ENCODE measurements around the gene GALR3.
A peak's percentile ranks its signal among the peaks of the same experiment; 100 is the strongest.

Gene GALR3

DNA sequence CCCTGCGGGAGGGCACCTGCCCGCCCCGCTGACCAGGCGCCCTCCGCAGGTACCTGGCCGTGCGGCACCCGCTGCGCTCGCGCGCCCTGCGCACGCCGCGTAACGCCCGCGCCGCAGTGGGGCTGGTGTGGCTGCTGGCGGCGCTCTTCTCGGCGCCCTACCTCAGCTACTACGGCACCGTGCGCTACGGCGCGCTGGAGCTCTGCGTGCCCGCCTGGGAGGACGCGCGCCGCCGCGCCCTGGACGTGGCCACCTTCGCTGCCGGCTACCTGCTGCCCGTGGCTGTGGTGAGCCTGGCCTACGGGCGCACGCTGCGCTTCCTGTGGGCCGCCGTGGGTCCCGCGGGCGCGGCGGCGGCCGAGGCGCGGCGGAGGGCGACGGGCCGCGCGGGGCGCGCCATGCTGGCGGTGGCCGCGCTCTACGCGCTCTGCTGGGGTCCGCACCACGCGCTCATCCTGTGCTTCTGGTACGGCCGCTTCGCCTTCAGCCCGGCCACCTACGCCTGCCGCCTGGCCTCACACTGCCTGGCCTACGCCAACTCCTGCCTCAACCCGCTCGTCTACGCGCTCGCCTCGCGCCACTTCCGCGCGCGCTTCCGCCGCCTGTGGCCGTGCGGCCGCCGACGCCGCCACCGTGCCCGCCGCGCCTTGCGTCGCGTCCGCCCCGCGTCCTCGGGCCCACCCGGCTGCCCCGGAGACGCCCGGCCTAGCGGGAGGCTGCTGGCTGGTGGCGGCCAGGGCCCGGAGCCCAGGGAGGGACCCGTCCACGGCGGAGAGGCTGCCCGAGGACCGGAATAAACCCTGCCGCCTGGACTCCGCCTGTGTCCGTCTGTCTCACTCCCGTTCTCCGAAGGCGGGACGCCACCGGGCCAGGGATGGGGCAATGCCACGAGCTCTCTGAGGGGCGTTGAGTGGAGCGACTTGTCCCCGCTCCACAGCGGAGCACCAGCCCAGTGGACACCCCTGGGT, 1.8 kb downstream of the GALR3 start:
- no peak for DNase-seq (ENCODE audit: low read depth)

DNA sequence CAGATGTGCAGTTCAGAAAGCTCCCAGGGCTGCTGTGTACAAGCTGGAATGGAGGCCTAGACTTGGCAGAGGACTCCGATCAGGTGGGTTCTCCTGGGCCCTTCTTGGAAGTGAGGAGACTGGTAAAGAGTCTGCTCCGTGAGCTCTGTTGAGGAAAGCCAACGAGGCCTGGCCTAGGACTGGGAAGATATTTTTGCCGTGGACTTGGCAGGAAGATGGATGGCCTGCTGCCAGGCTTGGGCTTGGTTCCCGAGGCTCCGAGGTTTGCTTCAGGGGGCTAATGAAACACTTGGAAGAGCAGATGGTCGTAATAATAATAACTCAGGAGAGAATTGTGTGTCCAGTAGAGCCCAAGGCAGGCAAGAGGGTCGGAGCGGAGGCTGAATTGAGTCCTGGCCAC, 3.9 kb downstream of the GALR3 start:
- no peak for DNase-seq (ENCODE audit: low read depth)

DNA sequence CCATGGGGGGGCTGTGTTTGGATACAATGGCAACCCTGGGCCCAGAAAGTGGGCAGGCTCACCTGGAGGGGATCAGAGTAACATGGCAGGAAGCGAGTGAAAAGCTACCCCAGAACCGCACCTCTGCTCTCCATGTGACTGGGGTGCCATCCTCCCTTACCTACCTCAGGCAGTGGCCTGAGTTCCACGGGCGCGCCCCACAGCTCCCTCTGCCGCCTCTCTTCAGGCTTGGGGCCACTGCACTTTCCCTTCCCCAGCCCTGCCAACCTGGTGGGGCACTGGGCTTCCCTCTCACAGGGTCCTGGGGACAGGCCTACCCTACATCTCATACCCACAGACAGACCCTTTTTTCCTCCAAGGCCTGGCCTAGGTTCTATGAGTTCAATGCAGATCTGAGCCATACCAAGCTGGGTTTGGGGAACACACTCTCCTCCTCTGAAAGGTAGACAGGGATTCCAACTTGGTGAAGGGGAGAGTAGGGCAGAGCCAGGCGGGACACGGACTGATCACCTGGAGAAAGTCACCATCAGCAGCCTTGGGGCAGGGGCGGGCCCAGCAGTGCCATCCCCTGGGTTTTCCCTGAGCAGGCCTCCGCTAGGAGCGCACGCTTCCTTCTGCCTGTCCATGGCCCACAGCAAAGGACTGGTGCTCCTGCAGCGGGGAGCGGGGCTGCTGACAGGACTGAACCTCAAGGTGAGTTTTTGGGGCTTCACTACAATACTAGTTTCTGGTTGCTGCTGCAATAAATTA, 7.1 kb downstream of the GALR3 start:
- DNase-seq (ENCODE audit: low read depth) = no peak

DNA sequence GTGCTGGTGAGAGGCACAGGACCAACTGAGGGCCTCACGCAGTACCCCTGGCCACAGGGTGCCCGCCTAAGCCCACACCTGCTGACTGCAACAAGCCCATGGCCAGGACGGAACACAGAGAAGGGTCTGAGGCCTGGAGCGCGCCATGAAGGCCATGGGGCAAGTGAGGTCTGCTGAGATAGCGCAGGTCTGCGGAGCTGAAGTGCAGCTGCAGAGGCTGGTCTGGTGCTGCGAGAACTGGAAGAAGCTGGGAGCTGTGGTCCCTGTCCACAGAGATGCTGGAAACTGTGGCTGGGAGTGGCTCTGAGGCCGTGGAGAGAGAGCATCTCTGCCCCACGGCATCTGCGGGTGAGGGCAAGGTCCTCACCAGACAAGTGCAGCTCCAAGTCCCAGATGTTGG, 8.3 kb downstream of the GALR3 start:
- no peak for DNase-seq (ENCODE audit: low read depth)

DNA sequence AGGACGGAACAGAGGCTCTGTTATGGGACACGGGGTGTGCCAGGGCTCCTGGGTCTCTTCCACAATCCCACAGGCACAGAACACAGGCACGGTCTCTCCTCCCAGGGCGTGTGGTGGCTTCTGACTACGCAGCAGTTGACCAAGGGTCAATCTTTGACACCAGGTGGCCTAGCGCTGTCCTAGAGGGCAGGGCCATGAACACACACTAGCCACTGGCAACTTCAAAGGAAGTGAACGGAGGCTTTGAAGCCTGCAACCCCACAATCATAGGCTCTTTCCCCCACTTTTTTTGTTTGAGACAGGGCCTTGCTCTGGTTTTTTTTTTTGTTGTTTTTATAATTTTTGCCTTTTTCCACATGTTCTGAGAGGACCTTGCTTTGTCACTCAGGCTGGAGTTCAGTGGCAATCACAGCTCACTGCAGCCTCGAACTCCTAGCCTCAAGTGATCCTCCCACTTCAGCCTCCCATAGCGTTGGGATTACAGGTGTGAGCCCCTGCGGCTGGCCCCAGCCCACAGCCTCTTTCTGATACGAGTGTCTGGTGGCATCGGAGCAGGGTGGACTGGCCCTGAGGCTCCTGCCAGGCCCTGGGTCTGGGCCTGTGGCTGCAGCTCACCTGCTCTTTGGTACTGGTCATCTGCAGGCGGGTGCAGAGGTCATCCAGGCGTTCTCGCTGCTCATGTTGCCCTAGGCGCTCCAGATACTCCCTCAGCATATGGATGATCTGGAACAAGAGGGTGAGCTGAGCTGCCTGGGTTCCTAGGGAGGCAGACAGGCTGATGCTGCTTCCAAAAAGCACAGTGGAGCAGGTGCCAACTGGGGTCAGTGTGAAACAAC, 9.1 kb downstream of the GALR3 start:
- no peak for DNase-seq (ENCODE audit: low read depth)

DNA sequence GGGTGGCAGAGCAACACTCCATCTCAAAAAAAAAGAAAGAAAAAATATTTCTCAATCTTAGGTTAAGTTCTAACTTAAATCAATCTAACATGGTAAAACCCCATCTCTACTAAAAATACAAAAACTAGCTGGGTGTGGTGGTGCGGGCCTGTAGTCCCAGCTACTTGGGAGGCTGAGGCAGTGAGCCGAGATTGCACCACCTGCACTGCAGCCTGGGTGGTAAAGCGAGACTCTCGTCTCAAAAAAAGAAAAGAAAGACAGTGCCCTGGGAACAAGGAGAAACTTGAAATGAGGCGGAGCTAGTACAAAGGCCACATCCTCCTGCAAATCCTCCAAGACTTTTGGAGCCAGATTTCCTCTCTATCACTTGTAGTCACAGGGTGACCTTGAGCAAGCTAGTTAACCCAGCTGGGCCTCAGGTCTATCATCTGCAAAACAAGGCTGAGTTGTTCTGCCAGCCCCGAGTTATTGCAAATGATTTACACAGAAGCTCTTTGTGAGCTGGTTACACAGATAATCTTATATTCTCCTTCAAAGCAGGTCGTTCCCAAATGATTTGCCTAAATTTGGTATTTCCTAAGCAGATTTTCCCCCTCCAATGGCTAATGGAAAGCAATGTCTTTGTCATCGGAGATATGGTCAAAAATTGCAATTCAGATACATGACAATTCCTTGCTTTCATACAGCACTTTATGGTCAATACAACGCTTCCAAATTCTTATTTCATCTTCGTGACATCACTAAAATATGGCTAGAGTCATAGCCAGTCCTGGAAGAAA, 19.0 kb downstream of the GALR3 start:
- DNase-seq (ENCODE audit: low read depth) = no peak

- DNase-seq (ENCODE audit: low read depth) = no peak
Measured at GRCh38 chr22:37843741-37844089, 20.5 kb downstream of the GALR3 start.

GRCh38 chr22:37844904-37845329, 21.7 kb downstream of the GALR3 start:
- DNase-seq (ENCODE audit: low read depth) = no peak

DNA sequence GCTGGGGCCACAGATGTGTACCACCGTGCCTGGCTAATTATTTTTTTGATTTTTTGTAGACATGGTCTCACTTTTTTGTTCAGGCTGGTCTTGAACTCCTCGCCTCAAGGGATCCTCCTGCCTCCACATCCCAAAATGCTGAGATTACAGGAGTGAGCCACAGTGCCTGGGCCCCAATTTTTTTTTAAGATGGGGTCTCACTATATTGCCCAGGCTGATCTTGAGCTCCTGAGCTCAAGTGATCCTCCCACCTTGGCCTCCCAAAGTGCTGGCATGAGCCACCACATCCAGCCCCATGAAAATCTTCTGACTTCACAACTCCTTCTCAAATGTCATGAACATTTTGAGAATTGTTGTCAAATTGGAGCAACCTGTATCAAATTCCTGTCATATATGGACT, 23.3 kb downstream of the GALR3 start:
- no peak for DNase-seq (ENCODE audit: low read depth)

- no peak for DNase-seq (ENCODE audit: low read depth)
Measured at GRCh38 chr22:37848587-37849088, 25.5 kb downstream of the GALR3 start.

DNA sequence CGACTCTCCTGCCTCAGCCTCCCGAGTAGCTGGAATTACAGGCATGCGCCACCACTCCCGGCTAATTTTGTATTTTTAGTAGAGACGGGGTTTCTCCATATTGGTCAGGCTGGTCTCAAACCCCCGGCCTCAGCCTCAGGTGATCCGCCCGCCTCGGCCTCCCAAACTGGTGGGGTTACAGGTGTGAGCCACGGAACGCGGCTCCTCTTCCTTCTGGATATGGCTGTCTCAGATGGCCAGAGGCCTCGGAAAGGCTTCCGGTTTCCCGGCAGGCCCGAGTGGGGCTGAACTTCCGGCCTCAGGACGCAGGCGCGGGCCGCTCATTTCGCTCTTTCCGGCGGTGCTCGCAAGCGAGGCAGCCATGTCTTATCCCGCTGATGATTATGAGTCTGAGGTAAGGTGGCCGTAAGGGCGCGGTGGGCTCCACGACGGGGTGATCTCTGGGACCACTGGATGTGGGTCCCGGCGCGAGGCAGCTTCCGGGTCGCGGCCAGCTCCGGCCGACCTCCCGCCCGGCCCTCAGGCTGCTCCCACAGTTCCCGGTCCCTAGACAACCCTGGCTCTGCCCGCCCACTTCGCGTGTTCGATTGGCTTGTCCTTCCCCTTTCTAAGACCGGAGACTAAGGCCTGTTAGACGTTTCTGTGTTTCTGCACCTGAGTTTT, 26.0 kb downstream of the GALR3 start, which contains the start of gene EIF3L:
TSS of gene EIF3L (plus strand) at position 331 of the 663 bp plus-strand sequence. CDS start at position 362, 31 bp downstream.
- peak; percentile 61 for DNase-seq (ENCODE audit: low read depth)

DNA sequence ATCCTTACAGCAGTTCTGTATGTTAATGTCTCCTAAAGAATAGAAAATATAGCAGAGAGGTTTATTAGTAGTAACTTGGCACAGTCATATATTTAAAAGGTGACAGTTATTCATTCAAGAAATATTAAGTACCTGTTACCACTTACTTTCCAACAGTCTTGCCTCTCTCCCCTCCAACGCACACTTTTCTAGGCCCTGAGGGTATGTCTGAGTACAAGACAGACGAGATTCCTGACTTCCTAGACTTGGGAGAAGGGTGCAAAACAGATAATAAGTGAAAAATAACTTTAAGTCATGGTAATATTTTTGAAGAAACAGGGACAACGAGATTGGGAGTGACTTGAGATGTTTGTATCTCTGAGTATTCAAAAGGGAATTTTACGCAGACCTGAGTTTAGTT, 27.6 kb downstream of the GALR3 start:
- no peak for DNase-seq (ENCODE audit: low read depth)

DNA sequence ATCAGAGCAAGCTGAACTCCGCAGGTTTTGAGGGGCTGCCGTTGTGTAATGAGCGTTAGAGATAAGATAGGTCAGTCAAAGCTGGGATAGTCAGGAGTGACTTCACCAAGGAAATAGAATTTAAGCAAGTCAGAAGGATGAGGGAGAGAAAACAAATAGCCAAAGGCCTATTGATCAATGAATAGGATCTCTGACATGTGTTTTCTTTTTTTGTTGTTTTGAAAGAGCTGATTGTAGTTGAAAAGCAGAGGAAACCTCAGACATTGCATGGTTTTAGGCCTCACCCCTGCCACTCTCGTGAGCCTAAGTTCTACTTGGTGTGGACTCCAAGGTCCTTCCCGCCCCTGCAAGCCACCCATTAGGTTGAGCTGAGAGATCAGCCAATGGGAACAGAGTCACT, 29.2 kb downstream of the GALR3 start:
- no peak for DNase-seq (ENCODE audit: low read depth)

DNA sequence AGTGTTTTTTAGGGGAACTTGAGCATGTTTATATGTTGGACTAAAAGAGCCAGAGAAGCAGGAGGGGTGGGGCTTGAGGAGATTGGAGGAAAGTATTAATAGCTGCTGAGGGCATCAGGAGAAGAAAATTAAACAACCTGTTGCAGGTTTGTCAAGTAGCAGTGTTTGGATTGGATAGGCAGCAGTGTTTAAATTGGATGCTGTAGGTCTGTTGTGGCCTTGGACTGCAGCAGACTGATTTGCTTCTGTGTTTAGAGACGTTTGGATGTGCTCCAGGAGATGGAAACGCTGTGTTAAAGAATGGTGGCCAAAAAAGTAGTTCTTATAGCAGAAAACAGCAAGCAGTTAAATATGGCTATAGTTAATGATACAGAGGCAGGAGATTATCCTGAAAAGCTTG, 31.8 kb downstream of the GALR3 start:
- DNase-seq (ENCODE audit: low read depth) = no peak

DNA sequence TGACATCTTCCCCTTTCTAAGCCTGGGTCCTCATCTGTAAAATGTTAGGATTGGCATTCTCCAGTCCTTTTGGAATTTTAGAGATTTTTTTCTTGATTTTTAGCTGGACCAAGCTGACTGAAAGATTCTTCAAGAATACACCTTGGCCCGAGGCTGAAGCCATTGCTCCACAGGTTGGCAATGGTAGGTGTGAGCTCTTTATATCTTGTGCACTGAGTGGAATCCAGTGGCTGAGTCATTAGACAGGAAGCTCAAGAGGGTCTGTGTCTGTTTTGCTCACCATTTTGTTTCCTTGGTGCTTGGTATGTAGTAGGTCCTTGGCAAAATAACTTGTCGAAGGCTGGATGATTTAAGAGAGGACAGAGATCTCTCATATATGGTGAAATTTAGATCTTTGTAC, 32.3 kb downstream of the GALR3 start:
- DNase-seq (ENCODE audit: low read depth) = no peak

DNA sequence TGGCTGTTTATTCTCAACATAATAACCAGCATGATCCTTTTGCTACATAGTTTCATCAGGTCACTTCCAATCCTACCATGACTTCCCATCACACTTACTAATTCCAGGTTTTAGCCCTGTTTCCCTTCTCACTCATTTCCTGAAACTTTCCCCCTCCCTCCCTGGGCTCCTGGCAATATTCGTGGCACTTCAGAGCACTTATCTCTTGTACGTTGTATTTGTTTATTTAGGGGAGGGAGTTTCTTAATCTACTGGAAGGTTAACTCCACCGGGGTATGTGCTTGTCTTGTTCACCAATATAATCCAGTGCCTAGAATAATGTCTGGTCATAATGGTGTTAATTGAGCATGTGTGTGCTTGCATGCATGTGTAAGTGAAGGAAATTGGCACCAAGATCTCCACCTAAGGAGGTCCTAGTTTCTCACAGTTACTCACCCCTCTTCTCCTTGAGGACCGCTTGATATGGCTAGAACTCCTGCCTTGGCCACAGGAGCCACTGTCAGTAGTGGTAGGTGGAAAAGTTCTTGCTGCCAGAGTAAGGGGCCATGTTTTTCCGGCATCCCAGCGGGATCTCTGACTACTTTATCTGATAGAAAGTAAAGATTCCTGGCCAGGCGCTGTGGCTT, 37.7 kb downstream of the GALR3 start:
- DNase-seq (ENCODE audit: low read depth) = no peak

DNA sequence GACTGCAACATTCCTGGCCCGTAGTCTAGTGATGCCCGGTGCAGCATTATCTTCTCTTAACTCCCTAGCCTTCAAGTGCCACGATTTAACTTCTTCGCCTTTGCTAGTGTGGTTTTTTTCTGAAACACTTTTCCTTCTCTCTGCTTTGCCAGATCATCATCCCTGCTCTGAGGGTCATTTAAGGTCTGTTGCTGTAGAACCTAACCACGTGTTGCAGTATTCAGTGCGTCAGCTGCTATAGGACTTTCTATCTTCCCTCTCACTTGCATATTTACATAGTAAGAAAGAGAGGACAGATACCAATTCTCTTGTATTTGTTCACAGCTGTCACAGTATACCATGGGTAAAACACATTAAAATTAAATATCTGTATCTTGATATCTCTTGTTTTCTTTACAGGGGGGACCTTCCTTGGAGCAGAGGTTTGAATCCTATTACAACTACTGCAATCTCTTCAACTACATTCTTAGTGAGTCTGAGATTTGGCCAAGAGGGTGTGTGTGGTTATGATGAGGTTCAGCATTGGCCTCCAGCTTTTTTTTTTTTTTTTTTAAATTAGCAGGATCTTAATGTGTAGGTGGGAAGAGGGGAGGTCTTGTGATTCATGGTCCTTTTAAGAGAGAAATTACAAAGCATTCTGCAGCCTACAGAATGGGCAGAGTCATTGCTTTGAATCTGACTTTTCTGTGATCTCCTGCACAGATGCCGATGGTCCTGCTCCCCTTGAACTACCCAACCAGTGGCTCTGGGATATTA, 39.6 kb downstream of the GALR3 start:
- DNase-seq (ENCODE audit: low read depth) = no peak

DNA sequence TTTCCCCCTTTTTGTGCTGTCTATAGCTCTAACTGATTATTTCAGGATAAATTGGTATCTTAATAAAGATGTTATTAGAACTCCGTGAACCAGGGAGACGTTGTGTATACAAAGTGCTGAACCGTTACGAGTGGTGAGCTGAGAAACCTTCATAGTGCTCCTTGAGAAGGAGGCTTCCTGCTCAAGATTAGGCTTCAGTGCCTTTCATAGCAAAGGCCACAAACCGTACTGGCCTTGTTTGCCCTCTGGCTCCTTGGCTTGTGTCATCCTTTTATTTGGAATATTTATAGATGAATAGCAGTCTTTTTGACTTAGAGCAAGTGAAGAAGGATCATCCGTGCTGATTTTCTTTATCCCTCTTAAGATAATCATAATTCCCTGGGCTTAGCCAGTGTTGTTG, 42.3 kb downstream of the GALR3 start:
- no peak for DNase-seq (ENCODE audit: low read depth)

DNA sequence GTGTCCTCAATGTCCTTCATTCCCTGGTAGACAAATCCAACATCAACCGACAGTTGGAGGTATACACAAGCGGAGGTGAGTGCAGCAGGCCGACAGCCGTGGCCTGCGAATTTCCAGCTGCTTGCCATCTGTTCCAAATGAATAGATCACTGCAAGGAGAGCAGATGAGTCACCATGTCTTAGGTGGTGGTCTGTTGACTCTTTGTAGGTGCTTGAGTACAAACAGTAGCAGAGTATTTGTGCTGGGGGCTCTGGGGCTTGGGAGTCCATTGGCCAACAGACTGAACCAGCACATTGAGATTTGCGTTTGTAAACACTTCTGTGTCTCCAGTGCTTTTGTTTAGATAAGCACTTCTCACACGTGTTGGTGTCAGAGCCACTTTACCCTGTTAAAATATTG, 47.1 kb downstream of the GALR3 start:
- DNase-seq (ENCODE audit: low read depth) = no peak
